Amygdala (tissue), 56 donors: ENCODE results near the gene RNASE1.
"Not testable (repeated sequence)": the region's sequence is repeated elsewhere in the genome, so short reads cannot be mapped to it uniquely, and the experiment has no call there.

Experiments used
- DNase-seq, 56 donors: peaks; one replicate each; lab custom pipeline; 2025; lab: John Stamatoyannopoulos, UW

RNASE1 gene

DNA sequence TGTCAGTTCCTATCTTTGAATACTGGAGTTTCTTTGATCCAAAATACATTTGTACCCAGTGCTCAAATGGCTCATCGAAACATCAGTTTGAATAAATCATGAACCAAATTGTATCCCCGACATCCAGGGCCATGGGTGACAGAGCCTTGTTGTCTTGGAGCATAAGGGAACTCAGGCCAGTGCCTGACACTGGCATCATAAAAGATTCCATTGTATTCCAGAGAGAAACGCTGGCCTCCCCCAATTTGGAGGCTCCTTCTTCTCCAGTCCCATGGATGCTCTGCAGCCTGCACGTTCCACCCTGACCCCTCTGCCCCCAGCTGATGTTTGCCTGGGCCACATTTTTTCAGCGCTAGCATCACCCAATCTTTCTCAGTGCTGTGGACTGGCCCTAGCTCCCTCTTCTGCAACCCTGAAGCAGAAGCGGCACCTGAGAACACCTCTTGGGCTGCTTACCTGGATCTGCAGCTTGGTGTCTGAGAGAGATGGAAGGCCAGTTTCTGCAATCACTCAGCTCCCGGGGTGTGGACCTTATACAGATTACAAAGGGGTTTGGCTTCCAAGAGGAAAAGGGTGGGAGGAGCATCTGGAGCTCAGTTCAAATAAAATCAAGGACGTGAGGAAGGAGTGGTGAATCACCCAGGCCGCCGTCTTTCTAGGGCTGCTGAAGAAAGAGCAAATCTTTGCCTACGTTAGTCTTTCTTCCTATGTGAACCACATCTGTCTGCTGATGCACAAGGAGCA, at the start of gene RNASE1:
Gene RNASE1, minus strand, starts transcription at position 504 of the 744 bp plus-strand sequence. CDS start 776 bp downstream, outside the sequence.
- peak in 50 of 56 donors; percentile 7 to 89 (median 63) for DNase-seq

DNA sequence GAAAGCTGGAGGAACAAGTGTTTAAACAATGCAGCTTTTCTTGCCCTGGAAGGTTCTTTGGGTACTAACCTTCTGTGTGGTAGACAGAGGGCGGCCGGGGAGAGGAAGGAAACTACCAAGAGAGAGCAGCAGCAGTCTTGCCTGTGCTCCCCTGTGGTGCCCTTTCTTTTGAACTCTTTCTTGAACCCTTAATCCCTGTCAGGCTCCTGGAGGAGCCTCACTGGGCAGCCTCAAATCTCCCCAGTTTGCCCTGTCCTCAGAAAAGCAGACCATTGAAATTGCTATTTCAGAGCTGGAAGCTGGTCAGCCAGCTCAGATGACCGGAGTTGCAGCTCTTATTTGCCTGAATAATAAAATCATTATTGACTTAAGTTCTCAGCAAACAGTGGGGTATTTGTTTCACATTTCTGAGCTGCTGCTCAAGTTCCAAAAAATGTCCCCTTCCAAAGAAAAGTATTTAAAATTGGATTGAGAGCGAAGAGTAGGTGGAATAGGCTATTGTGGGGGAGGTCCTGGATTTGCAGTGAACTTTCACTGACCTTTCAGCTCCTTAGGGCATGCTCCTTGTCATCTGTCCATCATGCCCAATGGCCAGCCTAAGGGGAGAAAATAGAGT, 46.4 kb upstream of the RNASE1 start:
- peak in 26 of 56 donors; percentile 5 to 66 (median 28) for DNase-seq

DNA sequence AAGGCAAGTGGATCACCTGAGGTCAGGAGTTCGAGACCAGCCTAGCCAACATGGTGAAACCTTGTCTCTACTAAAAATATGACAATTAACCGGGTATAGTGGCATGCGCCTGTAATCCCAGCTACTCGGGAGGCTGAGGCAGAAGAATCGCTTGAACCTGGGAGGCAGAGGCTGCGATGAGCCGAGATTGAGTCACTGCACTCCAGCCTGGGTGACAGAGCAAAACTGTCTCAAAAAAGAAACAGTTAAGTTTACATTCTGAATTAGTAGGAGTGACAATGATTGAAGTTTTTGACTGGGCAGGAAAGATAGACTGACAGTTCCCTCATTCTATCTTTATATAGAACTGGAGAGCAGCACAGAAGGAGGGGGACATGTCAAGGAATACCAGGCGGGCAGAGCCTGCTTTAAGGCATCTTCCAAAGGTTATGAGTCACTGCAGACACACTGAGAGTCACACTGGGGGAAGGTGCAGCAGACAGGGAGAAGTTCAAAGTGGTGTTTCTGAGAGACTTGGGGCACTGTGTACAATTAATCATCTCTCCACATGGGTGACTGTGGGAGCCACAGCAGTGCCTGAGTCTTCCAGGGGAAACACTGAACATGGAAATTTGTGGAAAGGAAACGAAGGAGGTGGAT, 45.8 kb upstream of the RNASE1 start:
- peak in 5 of 56 donors; percentile 32 to 60 (median 45) for DNase-seq

DNA sequence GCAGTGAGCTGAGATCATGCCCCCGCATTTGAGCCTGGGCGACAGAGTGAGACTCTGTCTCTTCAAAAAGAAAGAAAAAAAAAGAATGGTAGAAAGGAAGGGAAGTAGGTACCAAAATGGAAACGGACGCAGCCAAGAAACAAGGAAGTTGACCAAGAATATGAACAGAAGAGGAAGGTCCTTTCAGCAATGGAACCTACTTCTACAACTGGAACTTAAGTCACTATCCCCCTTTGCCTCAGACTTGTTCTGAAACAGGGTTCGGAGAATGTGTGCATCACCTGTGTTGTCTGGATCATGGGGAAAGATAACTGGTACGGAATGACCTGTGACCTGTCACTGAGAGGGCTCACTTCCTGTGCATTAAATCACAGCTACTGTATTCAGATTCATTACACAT, 43.9 kb upstream of the RNASE1 start:
- no peak for DNase-seq

DNA sequence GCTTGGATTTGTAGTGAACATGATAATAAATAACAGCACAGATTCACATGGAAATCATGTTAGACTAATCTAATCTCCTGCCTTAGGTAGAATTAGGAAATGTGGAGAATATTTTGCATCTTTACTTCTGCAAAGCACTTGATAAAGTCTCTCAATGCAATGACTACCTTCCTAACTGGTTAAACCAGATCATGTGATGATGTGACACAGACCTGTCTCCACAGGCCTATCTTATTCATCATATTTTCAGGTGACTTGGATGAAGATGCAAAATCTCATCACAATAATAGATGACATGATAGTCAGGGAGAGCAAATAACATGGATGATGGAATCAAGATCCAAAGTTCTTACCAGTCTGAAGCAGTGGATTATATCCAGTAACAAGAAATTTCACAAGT, 38.5 kb upstream of the RNASE1 start:
- DNase-seq = no peak

DNA sequence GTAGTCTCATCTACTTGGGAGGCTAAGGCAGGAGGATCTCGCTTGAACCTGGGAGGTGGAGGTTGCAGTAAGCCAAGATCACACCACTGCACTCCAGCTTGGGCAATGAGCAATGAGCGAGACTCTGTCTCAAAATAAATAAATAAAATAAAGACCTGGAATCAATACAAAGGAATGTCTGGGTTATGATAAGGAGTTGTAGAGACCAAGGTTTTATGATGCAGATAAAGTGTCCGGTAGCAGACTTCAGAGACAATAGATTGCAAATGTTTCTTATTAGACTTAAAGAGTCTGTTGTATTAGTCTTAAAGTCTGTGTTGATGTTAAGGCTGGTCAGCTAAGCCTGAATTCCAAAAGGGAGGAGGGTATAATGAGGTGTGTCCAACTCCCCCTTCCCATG, 35.2 kb upstream of the RNASE1 start:
- DNase-seq = no peak

DNA sequence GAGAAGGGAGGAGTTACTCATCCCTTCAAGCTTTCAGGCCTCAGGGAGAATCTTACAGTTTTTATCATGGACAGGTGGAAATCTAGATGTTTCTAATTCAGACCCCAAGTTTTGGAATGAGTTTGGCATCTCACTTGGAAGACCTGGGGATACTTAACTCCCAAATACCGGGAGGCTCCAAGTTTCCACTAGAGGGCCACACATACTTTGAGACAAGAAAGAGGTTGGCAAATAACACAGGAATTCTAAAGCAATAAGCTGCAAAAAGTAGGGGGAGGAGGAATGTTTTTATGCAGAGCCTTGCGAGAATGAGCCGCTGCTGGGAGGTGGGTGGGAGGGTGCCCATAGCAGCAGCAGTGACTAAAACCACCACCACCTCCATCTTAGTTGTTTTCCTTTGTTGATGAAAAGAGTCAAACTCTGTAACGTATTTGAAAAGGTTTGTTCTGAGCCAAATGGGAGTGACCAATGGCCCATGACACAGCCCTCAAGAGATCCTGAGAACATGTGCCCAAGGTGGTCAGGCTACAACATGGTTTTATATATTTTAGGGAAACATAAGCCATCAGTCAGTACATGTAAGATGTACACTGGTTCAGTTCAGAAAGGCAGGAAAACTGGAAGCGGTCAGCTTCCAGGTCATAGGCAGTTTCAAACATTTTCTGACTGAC, 34.2 kb upstream of the RNASE1 start:
- peak in 9 of 56 donors; percentile 4 to 48 (median 15) for DNase-seq

DNA sequence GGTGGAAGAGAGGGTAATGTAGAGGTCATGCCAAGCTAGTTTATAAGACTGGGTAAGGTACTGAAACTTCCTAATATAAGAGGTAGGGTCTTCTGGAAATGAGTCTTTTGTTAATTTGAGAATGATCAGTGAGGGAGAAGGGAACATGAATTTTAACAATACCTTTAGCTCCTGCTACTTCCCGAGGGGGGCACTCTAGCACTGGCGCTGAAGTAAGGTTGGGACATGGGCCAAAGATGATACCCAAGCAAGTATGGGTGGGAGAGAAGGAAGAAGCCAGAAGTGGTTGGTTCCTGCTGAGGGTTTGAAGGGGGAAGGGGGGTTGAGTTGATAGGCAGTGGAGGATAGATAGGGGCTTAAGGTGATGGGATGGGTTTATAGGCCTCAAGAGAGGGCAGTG, 32.3 kb upstream of the RNASE1 start:
- DNase-seq = no peak

DNA sequence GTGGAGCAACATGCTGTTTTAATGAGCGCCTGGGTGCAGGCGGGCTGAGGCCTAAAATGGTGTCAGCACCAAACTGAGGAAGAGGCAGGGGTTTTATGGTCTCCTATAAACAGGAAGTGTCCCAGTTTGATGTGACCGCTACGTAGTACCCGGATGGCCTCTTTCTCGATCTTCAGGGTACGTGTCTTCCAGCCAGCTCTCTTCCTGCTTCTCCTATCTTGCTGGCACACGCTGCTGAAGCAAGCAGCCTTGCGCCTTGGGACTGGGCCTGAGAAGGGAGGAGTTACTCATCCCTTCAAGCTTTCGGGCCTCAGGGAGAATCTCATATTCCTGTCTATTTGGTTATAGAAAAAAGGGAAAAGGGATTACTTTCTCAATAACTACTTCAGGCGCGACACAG, 28.2 kb upstream of the RNASE1 start:
- DNase-seq = peak in 1 of 56 donors; percentile 15

DNA sequence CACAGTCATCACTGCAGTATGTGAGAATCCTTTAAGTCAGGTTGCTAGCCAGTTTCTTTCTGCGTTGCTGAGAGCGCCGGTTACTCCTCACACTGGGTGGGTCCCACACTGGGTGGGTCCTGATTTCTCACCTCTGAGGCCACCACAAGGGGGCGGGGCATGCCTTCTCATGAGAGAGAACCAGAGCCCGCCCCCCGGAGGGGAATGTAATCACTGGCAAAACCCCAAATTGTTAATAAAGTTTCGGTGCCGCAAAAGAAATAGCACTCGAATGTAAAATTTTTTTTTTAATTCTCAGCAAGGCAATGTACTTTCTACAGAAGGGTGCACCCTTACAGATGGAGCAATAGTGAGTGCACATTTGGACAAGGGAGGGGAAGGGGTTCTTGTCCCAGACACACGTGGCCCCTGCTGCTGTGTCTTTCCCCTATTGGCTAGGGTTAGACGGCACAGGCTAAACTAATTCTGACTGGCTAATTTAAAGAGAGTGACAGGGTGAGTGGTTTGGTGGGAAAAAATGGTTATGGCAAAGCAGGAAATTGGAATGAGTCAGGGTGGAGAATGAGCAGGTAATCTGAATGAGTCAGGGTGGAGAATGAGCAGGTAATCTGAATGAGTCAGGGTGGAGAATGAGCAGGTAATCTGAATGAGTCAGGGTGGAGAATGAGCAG, 25.5 kb upstream of the RNASE1 start:
- DNase-seq = not testable (repeated sequence)

DNA sequence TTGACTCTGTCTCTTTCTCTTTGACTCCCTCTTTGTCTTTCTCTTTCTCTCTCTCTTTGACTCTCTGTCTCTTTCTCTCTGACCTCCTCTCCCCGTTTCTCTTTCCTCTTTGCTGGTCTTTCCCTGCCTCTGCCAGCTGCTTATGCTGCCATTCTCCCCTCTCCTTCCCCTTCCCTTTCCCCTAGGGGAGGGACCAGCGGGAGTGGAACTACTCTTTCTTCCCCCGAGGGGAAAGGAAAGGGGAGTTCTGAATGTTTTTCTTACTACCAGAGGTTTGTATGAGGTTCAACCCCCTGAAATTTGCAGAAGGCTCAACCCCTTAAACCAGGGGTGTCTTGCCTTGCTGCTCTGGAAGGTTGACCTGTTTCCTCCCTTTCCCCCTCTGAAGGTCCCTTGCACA, 24.7 kb upstream of the RNASE1 start:
- DNase-seq = no peak

DNA sequence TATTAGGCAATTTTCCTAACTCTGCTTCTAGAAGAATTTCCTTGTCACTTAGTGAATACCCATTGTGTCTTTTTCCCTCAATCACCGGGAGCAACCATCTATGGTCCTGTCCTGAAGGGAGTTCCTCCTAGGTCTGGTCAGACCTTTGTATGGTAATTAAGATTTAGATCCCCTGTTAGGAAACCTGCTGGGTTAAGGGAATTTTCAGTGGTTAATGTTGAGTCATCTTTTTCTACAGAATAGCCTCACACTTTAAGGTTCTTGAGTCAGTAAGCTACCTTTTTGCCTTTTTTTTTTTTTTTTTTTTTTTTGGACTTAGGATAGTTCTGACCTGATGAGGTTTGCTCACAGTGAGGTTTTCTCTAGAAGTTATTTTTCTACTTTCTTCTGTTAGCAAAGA, 24.0 kb upstream of the RNASE1 start:
- DNase-seq = not testable (repeated sequence)

DNA sequence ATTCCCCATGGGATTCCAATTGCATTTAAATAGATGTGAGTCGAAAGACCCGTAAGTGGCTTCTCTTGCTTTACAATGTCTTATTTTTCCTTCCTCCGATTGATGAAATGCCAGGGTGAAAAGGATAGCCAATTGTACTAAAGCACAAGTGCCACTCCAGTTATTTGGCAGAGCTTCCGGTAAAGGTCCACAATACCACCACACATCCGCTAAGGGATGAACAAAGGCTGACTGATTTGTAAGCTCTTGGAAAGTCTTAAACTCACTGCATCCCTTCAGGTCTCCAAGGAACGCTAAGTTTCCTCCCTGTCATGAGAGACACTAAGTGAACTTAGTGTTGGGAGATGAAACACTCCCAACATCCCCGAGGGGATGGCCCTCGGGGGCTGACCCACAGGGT, 21.2 kb upstream of the RNASE1 start:
- DNase-seq = peak in 2 of 56 donors; percentile 3 to 12

DNA sequence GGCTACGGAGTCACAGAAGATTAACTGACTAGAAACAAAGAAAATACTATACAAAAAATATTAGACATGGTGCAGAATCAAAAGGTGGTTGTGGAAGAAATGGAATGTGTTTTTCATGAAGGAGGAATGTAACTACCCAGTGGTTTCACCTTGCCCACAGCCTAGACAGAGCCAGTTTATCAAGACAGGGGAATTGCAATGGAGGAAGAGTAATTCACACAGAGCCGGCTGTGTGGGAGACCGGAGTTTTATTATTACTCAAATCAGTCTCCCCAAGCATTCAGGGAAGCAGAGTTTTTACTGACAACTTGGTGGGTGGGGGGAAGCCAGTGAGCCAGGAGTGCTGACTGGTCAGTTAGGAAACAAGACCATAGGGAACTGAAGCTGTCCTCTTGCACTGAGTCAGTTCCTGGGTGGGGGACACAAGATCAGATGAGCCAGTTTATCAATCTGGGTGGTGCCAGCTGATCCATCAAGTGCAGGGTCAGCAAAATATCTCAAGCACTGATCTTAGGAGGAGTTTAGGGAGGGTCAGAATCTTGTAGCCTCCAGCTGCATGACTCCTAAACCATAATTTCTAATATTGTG, 19.0 kb upstream of the RNASE1 start:
- DNase-seq = peak in 6 of 56 donors; percentile 19 to 49 (median 24)

DNA sequence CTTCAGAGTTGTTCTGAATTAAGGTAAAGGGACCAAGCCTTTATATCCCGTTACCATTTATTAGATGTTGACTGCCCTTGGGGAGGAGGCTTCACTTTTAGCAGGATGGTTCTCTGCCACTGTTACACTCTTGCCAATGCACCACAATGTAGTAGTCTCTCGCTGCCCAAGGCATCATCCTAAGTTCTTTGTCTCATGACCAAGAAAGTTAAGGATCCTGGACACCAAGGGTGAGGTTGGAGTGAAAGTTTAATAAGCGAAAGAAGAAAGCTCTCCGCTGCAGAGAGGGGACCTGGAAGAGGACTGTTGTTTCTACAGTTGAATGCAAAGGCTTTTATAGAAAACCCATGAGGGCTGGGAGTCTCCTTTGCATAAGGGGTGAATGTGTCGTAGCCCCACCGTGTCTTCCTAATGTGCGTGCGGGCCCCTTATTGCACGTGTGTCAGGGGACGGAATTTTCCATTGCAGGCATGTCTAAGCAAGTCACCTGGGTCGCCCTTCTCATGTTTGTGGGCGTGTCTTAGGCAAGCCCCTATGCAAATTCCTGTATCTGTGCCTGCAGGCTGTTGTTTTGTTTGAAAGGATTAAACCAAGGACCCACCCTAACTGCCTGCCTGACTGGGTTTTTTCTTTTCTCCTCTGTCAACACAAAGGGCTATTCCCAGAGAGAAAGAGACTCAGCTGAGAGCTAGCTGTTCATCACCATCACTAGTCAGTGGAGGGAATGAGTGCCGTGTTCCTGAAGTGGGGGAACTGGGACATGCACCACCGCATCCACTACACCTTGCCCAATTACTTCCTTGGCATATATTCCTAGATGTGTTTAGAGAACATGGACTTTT, 17.6 kb upstream of the RNASE1 start:
- DNase-seq = no peak

DNA sequence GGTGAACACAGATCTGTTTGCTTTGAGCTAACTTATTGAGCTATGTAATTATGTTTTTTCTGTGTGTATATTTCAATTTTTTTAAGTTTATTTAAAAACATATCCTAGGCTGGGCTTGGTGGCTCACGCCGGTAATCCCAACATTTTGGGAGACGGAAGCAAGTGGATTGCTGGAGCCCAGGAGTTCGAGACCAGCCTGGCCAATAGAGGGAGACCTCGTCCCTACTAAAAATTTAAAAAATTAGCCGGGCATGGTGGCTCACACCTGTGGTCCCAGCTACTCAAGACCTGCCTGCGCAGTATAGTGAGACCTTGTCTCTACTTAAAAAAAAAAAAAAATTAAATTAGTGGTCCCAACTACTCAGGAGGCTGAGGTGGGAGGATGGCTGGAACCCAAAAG, 16.2 kb upstream of the RNASE1 start:
- DNase-seq = peak in 1 of 56 donors; percentile 4

DNA sequence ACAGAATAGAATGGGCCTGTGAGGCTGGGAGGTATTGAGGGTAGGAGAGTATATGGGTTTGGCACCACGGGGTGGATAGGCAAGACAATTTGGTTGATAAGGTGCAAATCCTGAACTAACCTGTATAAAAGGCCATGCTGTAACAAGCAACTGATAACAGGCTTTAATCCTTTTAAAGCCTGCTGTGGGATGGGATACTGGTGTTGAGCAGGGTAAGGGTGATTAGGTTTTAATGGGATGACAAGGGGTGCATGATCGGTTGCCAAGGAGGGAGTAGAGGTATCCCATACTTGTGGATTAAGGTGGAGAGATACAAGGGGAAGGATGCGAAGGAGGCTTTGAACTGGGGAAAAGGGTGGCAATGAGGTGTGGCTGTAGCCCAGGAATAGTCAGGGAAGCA, 13.3 kb upstream of the RNASE1 start:
- not testable (repeated sequence) for DNase-seq

DNA sequence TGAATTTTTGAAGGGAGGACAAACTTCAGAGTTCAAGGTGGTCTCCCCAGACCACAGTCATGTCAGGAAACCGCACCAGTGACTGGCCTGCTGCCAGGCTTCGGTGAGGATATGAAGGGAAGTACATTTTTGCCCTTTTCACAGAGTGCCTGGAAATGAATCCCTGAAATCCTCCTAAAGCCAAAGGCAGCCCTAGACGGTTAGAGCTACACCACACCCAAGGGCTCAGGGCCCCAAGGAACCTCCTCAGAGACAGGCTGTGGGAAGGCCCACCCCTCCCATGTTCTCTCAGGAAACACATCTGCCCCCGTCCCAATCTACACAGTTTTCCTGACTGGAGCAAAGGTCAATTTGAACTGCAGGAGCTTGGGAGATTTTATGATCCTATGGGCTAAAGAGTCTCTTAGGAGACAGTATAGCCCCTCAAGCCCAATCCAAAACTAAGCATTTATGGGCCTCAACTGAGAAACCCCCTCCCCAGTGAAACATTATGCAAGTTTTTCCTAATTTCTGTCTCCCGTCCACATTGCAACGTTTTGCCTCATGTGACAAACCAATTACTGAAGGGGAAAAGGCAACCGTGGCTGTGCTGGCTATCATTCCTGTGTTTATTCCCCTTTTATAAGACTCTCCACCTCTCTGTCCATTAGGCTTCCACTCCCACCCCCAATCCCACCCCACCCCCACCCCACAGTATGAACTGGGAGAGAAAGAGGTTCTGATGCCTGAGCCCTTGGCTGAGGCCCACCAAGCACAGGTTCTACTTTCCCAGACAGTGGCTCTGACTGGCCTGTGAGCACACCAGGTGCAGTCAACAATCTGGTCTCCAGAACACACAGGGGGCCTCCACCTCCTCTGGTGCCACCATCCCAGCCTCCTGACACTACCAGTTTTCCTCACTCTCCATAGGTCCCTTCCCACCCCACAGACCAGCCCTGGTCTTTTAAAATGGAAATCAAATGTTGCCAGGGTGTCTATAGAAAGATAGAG, 9.6 kb upstream of the RNASE1 start:
- DNase-seq = no peak
